ENCODE data around the gene EFNA2.

DNA sequence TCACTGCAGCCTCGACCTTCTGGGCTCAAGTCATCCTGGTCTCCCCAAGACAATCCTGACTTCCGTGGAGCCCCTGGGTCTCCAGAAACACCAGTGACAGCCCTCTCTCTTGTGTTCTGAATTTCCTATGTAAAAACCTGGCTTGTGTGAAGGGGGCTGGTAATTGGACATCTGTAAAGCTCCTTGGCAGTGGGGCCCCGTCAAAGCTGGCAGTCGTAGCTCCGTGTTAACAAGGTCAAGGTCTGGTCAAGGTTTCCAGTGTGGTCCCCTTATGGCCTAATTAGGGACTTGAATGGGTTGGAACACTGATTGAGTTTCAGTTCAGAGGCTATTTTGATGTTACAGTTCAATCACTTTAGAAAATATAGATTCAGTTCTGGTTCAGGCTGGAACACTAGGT is 65.2 kb downstream of the EFNA2 start:
- TF ChIP-seq, protein P1, sequence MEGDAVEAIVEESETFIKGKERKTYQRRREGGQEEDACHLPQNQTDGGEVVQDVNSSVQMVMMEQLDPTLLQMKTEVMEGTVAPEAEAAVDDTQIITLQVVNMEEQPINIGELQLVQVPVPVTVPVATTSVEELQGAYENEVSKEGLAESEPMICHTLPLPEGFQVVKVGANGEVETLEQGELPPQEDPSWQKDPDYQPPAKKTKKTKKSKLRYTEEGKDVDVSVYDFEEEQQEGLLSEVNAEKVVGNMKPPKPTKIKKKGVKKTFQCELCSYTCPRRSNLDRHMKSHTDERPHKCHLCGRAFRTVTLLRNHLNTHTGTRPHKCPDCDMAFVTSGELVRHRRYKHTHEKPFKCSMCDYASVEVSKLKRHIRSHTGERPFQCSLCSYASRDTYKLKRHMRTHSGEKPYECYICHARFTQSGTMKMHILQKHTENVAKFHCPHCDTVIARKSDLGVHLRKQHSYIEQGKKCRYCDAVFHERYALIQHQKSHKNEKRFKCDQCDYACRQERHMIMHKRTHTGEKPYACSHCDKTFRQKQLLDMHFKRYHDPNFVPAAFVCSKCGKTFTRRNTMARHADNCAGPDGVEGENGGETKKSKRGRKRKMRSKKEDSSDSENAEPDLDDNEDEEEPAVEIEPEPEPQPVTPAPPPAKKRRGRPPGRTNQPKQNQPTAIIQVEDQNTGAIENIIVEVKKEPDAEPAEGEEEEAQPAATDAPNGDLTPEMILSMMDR (IDR thresholded peaks at IDR 0.05): no peak
- TF ChIP-seq POLR2A (IDR thresholded peaks at IDR 0.05): no peak
